Measurements from ENCODE around the gene GABPB1.

Gene GABPB1

DNA sequence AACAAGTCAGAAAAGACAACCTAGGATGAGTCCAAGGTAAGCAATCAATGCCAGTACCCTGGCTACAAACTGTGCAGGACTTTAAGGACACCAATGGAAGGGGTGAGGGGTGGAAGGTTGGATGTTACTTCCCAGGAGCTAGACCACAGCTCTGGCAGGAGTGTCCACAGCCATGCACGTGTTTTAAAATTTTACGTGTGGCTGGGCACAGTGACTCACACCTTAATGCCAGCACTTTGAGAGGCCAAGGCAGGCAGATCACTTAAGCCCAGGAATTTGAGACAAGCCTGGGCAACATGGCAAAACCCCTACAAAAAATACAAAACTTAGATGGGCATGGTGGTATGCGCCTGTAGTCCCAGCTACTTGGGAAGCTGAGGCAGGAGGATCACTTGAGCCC, 74.7 kb downstream of the GABPB1 start:
- DNase-seq, result no peak

DNA sequence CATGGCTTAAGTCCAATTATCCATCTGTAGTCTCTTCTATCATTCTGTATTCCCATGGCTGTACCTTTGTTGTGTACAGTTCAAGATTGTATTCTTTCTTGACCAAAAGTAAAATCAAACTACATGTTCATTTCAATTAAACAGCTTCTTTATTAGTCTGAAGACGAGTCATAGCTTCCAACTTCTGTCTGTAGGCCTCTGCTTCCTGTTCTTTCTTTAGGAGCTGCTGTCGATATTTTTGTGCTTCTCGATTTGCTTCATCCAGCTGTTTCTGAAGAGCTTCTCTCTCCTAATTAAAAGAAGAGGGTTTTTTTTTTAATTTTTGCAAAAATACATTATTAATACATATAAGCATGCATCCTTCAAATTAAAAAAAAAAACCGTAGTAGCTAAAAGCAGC, 76.5 kb downstream of the GABPB1 start:
- DNase-seq, result no peak

DNA sequence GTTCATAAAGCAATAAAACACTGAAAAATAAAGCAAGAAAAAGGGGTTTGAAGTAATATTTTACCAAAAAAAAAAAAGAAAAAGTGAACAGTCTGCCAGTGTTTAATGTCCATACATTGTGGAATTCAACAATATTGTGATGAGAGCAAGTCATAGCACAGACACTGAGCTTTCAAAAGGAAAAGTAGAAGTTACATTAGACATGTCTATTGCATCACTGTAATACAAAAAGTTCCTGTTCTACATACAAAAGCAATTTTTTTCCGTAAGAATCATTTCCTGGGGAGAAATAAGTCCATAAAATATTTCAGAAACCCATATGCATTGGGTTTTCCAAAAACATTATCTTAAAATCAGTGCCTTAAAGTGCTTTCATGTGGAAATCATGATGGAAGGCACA, 77.6 kb downstream of the GABPB1 start:
- DNase-seq, result no peak

DNA sequence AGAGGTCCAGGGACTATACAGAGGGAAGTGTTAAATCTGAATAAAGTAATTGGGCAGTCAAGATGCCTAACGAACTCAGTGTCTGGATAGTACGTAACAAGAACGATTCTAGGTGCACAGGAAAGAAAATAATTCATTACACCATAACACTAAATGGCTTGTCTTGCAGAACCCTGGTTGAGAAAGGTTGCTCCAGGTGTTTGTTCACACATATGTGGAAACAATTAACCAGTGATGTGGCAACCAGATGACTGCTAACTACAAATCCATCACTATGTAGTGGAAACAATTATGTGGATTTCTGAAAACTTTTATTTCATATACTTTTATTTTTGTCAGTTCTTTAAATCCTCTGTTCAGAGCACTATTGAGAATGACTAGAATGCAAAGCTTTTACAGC, 79.1 kb downstream of the GABPB1 start:
- DNase-seq, result no peak

DNA sequence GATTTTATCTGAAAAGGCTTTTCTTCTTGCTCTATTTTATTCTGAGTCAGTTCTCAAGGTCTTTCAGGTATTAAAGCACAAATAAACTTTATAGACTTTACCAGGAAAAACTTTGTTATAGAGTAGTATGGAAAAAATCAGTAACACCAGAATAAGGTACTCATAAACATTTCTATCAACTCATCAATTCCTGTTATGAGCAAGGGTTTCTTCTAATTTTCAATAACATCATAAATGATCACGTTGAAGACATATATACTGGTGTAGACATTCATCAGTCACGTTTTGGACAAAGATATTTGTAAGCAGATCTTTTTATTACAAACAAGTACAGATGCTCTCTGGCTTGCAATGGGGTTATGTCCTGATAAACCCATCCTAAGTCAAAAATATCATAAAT, 79.9 kb downstream of the GABPB1 start:
- no peak for DNase-seq

DNA sequence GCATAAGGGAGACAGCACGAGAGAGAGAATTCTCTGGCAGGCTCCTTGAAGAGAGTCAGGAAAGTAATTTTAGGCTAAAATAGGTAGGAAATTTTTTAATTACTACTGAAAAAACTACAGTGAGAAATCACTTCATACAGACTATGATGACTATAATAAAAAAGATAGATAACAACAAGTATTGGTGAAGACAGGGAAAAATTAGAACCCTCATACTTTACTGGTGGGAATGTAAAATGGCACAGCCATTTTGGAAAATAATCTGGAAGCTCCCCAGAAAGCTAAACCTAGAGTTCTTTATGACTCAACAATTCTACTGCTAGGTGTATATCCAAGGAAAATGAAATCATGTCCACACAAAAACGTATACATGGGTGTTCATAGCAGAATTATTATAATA, 87.4 kb downstream of the GABPB1 start:
- no peak for DNase-seq

DNA sequence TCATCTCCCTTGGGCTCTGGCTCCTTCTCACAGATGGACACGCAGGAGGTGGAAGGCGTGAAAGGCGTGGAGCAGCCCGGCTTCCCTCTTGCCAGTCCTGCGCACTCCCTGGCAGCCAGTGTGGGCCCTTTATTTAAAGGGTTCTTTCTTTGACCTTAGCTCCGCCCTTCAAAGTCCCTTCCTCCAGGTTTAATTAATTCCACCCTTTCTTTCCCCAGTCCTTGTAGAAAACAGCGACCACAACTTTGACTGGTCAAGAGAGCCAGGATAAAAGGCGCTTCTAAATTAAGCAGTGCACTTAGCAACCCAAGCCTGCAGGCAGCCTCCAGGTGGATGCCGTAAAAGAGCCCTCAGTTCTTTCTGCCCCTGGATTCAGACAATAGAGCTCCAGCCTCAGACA, 89.4 kb downstream of the GABPB1 start, which contains the start of gene HDC:
Gene HDC (minus strand): TSS at position 107 of the 400 bp plus-strand sequence. CDS start 103 bp downstream, at position 4.
- no peak for DNase-seq

DNA sequence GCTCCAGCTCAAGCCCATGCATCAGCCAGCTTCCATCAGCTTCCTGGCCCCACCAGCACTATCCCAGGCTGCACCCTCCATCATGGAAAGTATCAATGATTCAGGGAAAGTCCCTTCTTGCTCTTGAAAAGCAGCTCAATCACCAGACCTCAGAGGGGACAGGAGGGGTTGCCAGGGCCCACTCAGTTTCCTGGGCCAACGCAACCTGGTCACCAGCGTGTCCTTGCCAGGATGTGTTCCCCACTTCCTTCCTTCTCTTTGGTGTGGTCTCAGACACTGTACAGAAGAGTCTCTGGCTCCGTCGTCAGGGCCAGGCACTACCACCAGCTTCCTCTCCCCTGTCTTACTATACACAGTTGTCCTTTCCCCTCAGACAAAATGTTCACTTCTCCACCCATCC, 92.5 kb downstream of the GABPB1 start:
- no peak for DNase-seq

DNA sequence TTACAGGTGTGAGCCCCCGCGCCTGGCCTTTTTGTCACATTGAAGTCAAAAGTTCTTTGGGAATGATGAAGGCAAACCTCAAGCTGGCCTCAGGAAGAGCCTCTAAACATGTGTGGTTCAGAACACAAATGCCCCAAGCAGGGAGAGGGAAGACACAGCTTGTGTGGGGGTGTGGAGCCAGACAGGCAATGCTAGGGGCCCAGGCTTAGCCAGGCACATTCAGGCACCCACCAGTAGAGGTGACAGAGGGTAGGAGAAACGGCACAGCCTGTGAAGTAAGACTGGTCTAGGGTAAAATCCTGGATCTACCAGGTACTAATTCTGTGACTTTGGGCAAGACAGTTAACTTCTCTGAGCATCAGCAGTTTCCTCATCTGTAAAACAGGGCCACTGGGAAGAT, 93.0 kb downstream of the GABPB1 start:
- DNase-seq, result no peak

DNA sequence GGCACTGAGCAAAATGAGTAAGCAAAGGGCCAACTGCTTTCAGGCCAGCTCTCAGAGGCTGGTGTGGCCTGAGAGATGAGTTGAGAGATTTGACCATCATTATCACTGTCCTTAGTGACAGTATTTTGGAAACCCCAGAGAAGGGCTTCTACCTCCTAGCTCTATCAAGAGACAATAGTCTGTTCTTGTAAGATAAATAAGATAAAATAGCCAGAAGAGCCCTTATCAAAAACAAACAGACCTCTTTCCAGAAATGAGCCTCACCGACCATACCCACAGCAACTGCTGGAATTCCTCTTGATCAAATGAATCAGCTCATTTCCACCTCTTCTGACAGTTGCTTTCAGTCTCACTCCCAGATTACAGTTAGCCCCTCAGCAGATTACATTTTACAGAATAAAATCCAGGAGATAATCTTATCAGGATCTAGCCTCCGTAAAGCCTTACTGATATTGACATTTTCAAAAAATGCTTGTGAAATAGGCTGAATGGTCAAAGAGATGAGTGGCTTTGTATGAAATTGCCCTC, 94.0 kb downstream of the GABPB1 start:
- DNase-seq, result no peak

DNA sequence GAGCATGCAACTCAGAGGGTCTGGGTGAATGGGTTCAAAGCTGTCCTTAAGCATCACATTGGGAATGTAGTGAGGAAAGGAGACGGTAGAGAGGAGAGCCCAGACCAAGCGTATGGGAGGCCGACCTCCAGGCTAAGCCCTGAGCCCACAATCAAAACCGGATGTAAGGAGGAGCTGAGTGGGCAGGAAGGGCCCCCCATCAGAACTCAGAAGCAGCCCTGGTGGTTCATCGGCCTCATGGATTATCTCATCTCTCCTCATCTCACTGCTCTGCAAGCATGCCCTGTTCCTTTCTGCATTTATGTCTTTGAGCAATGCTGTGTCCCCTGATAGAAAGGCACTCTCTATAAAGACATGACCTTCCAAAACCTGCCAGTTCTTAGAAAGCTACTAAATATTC, 95.7 kb downstream of the GABPB1 start:
- no peak for DNase-seq

DNA sequence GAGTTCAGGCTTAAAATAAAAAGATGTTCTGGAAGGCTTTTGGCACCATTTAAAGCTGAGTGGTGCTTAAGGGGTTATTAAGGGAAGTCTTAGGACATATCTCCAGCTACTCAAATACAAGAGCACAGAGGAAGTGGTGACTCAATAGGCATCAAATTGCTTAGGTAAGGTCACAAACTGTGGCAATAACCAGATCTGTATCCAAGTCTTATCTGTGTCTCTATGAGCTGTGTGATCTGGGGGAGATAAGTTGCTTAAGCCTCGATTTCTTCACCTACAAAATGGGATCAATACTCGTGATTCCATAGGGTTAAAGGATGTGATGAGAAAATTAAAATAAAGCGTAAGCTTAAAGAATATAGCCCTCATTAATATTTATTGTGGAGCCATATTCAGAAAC, 97.1 kb downstream of the GABPB1 start:
- no peak for DNase-seq

DNA sequence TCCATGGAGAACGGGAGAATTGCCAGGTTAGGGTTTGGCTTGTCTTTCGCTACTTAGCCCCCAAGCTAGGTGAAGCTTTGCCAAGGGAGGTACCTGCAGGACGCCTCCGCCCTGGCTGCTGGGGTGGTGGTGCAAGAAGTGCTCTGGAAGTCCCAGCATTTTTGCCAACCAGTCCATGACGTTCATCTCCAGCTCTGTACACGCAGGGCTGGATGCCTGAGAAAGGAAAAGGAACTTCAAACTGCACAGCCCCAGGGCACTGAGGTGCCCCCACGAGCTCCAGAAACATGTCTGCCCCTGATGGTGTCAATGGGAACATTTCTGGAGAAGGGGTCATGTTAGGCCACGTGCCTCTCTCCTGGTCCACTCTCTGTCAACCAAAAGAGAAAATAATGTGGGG, 97.7 kb downstream of the GABPB1 start:
- DNase-seq, result no peak

DNA sequence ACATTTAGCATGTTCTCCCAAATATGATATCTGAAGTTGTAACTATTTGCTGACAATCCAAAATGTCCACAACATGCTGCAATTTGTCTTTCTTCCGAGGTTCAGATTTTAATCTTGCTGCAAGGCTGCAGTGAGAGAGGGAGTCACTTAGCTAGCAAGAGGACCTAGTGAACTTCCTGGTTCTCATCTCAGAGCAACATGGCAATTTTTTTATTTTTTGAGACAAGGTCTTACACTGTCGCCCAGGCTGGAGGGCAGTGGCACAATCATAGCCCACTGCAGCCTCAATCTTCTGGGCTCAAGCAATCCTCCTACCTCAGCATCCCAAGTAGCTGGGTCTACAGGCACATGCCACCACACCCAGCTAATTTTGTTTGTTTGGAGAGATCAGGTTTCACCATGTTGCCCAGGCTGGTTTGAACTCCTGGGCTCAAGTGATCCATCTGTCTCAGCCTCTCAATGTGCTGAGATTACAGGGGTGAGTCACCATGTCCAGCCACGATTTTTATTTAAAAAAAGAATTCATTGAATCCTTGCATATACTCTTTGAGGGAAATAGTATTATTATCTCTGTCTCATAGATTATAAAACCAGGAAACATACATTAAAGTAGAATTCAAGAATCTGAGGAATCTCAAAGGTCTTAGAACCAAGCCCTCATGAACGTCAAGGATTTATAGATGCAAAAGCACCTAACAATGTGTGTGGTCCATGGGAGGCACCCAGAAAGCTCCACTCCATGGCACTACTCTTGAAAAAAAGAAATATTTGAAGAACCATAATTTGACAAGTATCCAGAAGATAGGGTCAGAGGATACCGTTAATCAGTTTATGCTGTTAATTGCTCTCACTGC, 98.6 kb downstream of the GABPB1 start:
- DNase-seq, result no peak

DNA sequence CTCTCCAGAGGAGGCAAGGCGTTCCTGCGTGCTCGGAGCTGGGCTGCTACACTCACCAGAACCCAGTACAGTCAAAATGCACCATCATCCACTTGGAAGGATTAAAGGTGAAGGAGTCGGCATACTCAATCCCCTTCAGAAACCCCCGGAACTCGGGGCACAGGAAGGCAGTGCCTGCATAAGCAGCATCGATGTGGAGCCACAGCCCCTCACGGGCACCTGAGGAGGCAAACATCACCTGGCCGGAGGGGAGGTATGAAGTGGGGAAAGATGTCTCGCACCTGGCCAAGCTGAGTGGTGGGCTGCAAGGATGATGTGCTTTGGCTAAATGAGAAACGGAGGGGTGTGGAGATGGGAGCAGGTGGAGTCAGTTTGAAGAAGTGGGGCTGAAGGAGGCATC, 102.4 kb downstream of the GABPB1 start:
- DNase-seq, result no peak

DNA sequence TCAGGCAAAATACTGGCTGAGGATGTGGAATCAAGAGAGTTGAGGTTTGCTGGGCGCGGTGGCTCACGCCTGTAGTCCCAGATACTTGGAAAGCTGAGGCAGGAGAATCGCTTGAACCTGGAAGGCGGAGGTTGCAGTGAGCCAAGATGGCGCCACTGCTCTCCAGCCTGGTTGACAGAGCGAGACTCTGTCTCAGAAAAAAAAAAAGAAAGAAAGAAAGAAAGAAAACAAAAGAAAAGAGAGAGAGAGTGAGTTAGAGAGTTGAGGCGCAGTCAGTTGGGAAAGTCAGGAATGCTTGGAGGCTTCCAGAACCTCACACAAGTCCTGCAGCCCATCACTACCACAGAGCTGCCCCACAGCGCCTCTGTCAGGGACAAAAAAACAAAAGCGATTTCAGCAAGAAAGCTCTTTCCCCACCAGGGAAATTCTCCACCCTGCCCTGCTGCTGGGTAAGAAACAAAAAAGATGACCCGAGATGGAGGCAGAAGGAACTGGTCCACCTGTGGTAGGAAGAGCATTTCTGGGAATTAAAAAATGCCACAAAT, 103.3 kb downstream of the GABPB1 start:
- DNase-seq, result no peak

DNA sequence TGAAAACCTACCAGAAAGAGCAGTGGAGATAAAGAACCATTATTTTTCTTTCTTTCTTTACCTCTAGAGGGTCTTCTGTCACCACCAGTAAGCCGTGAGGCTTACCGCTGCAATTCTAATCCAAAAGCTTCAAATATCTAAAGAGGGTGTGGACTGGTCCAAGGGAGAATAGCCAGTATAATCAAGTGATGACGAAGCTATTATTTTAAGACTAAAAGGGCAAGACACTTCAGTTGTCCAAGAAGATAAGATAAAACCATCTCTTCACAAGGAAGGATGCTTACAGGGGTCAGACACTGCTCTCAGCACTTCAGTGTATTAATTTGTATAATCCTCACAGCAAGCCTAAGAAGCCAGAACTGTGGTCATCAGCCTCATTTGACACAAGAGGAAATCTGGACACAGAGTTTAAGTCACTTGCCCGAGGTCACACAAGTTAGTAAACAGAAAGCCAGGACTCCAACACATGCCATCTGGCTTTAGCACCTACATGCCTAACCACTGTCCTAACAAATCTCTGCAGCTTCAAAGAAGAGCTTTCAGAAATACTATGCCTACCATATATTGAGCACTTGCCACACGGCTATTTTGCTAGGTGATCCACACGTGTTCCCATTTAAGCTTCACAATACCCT, 104.1 kb downstream of the GABPB1 start:
- DNase-seq, result no peak

DNA sequence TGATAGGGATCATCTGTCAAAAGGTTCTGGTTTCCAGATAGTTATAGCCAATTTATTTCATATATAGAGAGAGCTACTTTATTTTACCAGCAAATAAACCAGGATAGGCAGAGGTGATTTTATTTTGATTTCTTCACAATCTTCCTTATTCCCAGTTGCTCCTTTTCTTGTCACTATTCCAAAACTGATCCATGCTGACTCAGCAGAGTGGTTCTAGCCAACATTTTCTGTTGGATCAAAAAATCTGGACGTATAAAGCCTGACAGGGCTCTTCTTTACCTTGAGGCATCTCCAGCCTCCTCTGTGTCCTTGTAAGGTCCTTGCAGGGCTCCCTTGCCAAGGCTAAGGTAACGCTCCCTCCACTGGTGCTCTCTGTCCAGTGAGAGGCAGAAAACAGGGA, 105.3 kb downstream of the GABPB1 start:
- no peak for DNase-seq

DNA sequence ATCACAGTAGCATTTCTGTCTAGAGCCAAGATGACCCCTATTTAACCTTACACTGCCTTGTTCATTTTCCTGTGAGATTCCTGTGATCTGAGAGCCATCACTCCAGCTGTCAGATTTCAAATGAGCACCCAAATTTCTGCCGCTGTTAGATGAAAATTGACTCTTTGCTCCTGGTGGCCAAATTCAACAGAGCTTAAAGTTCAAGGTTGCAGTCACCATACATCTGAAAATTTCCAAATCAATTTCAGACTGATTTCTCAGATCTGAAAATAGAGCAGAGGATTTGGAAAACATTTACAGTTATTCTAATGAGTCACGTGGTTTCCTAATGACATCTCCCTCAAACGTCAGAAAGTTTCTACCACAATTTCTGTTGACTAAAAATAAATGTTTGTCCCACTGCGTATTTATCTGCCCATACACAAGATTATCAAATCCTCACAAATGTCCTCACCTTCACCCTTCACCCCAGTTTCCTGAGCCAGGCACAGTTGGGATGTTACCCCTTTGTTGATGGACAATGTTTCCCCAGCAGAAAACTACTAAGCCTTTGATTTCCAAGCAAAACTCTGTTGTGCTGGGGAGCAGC, 105.9 kb downstream of the GABPB1 start:
- no peak for DNase-seq

DNA sequence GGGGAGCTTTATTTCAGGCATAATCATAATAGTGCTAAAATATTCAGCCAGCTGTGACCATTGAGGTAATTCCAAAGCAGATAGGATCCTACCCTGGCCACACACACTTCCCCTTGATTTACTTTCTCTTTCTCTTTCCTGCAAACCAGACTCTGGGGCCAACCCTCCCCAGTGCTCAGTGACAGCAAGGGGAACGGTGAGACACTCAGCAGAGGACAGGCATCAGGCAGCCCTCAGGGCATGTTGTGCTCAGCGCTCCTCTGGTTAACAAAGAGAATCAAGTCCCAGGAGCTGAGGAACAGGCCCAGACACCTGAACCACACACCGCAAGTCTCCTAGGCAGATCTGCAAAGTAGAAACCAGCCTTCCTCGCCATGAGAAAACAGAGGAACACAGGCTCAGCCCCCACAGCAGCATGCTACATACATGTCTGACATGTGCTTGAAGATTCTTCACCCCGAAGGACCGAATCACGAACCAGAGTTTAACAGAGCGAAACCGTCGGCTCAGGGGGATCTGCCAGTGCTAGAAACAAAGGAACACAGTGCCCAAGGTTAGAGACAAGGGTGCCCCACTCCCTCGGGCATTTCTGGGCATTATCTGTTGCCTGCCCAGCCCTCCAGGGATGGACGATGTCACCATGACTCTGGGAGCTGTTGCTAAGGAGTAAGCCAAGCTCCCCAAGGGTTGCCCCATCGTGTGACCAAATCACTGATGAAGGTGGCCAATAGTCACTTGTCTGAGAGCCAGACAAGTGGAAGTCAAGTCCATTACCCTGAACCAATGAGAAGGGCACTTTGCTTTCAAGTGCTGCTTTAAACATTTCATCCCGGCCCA, 107.0 kb downstream of the GABPB1 start:
- peak in 2 of 58 donors; percentile 4 to 6 for DNase-seq

DNA sequence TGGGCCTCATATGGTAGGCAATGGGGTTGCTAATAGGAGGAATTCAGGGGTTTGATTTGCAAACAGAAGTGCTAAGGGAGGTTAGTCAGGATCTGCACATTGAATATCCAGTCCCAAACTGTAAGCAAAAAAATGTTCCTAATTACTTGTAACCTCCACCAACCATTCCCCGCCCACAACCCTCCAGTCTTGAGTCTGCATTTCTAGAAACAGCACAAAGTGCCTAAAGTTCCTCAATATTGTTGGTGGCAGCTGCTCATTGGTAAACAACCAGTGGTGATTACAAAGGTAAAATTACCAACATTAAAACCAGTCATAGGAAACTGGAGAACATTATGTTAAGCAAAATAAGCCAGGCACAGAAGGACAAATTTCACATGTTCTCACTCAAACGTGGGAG, 108.4 kb downstream of the GABPB1 start:
- DNase-seq, result no peak
